Superior temporal gyrus (tissue), 1 donor: Measurements from ENCODE around the gene DOCK9.
"Not testable (repeated sequence)": the region's sequence is repeated elsewhere in the genome, so short reads cannot be mapped to it uniquely, and the experiment has no call there.

Source experiments
- DNase-seq: peaks from one replicate; pipeline ENCODE4 v3.0.0-alpha.2; 2016; ENCODE audit errors: extremely low spot score

DOCK9 gene

DNA sequence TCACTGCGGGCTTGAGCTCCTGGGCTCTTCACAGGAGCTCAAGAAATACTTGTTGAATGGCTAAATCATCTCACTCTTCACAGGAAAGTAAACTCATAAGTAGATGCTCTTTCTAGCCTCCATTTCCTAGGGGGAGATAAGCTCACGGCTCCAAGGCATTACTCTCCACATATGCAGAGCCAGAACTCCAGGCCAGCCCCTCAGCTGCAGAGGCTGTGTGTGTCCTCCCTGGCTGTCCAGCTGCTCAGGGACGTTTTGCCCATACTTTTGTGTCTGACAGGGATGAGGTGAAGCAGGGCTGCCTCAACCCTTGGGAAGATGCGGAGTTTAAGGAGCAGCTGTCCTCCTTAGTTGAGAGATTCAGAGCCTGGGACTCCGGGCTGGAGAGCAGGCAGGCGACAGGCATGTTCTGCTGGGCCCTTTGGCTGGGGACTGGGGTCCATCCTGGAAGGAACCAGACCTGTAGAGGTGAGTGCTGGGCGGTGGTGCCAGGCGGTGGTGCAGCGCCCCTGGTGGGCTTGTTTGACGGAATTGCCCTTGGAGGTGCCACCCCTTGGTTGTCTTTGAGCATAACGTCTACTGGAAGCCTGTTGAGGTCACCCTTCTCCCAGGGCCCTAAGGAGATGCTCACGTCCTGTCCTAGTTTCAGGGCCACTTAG is 204.9 kb downstream of the DOCK9 start:
- no peak for DNase-seq

DNA sequence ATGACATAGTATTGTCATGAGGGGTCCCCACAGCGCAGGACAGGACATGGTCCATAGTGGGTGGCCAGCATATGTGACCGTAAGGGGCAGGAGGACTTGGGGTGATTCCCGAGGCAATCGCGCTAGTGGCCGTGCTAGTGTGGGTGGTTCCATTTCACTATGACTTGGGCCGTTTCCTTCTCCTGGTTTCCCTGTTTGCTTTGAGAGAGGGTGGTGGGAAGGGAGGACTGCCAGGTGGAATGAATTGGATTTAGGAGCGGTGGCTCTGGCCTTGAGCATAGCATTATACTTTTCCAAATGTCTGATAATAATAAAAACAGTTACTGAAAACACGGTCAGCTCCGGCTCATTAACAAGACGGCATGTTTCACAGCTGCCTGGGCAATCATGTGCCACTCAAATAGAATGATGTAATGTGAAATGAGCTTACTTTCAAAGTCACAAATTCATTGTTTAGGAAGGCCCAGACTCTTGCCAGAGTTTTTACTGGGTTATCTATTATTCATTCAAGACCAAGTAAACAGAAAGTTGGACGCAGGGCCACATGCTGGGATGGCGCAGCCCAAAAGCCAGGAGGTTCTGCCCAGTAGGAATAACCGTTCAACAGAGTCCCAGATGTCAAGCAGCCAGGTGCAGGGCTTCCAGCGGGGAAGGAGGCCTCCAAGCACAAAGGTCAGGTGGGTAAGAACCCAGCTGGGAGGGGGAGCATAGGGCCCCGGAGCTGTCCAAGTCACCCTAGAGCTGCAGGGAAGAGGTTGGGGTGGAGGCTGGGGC is 205.8 kb downstream of the DOCK9 start:
- DNase-seq, result no peak

DNA sequence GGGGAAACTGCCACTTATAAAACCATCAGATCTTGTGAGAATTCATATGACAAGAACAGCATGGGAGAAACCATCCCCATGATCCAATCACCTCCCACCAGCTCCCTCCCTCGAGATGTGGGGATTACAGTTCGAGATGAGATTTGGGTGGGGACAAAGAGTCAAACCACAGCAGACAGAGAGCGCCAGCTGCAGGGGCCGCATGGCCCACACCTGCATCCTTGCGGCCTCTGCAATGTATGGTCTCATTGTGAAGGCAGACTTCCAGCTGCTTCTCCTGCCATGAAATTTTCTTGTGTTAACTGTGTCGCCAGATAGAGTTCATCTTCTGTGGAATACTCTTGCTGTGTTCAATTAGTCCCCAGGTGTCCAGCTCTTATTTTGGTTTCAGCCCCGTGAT is 208.1 kb downstream of the DOCK9 start:
- DNase-seq, result no peak

DNA sequence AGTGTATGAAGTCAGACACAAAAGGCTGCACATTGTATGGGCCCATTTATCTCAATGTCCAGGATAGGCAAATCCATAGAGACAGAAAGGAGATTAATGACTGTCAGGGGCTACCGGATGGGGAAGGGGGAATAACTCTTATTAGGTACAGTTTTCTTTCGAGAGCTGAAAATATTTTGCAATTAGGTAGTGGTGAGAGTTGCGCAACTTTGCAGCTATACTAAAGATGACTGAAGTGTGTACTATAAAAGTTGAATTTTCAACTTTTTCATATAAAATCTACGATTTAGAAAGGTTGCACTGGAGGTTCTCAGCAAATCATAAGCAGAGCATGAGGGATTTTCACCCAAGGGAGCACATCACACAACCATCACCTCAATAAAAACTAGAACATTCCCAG is 209.3 kb downstream of the DOCK9 start:
- DNase-seq, result no peak

DNA sequence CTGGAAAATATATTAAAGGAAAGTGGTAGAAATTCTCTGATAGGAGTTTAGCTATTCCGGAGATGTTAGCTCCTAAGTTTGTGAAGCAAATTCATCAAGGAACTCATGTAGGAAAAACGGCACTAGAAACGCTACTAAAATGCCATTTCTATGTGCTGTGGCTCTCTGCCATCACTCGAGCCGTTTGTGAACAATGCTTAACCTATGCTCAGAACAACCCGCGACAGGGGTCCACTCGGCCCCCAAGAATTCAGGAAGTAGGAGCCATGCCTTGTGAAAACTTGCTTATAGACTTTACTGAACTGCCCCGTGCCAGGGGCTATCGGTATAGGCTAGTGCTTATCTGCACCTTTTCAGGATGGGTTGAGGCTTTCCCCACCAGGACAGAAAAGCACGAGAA is 211.2 kb downstream of the DOCK9 start:
- DNase-seq, result no peak

DNA sequence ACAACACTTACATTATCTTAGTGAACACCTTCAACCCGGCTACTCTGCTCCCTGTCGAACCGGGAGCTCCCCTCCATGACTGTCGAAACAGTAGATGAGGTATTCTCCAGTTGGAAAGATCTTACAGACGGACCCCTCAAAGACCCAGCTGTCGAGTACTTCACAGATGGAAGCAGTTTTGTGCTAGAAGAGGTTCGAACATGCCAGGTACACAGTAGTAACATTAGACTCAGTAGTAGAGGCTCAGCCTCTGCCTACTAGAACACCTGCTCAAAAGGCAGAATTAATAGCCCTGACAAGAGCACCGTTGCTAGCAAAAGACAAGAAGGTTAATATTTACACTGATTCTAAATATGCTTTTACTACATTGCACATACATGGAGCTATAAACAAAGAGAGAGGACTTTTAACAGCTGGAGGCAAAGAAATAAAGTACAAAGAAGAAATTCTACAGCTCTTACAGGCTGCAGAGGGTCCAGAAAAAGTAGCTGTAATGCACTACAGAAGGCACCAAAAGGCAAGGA is 211.8 kb downstream of the DOCK9 start:
- no peak for DNase-seq

DNA sequence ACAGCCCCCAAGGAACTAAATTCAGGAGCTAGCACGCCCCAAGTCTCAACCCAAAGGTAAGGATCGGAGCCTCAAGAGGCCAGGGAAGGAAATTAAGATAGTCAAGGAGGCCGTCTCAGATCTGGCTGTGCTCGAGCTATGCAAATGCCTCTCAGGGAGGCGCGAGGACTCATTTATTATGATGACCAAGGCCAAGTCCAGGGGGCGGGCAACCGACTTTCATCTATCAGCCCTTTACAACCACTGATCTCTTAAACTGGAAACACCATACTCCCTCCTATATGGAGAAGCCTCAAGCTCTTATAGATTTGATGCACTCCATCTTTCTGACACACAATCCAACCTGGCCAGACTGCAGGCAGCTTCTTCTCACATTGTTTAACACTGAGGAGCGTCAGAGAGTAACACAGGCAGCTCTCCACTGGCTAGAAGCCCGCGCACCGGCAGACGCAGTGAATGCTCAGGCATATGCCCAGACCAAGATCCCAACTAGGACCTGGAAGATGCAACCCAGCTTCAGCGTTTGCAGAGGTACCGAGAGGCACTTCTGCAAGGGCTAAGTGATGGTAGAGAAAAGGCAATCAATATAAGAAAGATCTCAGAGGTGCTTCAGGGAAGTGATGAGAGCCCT is 215.8 kb downstream of the DOCK9 start:
- no peak for DNase-seq

DNA sequence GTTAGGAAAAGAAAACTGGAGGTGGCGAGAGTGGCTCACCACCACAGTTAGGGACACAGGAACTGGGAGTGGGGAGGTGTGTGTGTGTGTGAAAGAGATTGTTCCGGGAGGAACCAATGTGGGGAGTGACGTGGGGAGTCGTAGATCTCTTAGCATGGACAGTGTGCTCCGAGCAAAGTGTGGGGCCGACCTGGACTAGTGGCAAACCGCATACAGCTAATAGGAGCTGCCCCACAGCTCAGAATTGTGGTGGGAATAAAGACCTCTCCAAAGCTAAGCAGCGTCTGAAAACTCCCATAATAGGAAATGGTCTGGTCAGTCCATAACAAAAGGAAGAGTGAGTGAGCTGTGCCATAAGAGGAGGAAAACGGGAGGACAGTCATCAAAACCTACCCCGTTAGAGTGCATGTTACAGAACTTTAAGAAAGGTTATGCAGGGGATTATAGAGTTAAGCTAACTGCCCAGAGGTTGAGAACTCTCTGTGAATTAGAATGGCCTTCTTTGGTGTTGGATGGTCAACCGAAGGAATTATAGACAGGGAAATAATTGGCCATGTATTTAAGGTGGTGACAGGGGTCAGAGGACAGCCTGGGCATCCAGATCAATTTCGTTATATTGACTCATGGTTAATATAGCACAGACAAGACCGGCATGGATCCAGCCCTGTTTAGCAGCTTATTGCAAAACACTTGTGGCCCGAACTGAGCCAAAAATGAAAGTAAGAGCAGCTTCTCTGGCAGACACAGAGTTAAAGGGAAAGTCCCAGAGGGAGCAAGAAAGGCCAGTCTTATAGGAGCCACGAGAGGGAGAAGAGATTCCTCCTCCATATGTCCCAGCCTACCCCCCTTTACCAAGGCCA is 216.5 kb downstream of the DOCK9 start:
- DNase-seq, result no peak

DNA sequence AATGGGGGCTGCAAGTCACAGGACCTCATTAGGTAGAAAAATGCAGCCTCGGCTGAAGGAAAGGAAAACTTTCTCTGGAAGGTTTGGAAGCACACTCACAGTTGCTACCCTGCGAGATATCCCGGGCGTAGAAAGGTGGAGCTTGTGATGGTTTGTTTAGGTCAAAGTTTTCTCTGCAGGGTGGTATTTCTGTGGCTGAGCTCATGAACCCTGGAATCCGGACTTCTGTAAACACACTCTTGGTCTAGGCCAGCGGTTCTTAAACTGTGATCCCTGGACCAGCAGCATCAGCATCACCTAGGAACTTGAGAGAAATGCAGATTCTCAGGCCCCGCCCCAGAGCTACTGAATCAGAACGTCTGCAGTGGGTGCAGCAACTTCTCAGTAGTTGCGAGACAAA is 222.1 kb downstream of the DOCK9 start:
- DNase-seq, result no peak

DNA sequence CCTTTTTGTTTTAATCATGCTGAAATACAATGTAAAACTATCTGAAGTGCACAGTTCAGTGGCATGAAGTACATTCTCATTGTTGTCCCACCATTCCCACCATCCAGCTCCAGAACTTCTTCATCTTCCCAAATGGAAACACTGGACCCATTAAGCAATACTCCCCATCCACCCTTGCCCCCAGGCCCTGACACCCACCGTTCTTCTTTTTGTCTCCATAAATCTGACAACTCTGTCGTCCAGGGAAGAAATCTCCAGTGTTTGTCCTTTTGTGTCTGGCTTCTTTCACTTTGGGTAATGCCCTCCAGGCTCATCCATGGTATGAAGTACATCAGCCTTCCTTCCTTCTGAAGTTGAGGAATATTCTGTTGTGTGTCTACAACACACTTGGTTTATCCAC is 222.7 kb downstream of the DOCK9 start:
- DNase-seq, result no peak

DNA sequence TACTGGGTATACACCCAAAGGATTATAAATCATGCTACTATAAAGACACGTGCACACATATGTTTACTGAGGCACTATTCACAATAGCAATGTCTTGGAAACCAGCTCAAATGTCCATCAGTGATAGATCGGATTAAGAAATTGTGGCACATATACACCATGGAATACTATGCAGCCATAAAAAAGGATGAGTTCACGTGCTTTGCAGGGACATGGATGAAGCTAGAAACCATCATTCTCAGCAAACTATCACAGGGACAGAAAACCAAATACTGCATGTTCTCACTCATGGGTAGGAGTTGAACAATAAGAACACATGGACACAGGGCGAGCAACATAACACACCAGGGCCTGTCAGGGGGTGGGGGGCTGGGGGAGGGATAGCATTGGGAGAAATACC is 223.4 kb downstream of the DOCK9 start:
- DNase-seq, result not testable (repeated sequence)

DNA sequence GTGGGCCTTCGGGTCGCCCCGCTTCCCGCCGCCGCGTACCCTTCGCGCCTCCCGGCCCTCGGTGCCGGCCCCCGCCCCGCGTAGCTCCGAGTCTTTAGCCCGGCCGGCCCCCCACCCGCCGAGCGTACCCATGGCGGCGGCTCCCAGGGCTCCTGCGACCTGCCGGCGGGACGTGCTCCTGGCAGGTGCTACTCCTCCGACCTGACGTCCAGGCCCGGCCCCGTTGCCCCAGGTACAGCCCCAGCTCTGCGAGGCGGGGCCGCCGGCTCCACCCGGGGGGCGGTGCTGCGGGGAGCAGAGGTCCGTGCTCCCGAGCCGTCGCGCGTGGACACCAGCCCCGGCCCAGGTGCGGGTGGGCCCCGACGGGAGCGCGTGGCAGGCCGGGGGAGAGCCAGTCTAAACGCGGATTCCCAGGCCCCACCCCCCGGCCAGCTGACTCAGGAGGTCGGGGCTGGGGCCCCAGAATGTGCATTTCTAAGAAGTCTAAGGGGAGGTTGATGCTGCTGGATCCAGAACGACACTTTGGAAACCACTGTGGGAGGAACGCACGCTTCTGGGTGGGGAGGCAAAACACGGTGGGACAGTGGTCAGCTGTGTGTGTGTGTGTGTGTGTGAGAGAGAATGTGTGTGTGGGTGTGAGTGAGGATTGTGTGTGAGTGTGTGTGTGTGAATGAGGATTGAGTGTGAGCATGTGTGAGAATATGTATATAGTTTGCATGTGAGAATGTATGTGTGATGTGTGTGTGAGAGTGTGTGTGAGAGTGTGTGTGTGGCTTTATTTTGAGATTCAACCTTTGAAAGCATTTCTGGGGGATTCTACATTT is 225.2 kb downstream of the DOCK9 start, which contains the start of gene SLC15A1:
Gene SLC15A1 (minus strand): TSS at position 206 of the 824 bp plus-strand sequence. CDS start 74 bp downstream, at position 132.
- DNase-seq, result no peak

DNA sequence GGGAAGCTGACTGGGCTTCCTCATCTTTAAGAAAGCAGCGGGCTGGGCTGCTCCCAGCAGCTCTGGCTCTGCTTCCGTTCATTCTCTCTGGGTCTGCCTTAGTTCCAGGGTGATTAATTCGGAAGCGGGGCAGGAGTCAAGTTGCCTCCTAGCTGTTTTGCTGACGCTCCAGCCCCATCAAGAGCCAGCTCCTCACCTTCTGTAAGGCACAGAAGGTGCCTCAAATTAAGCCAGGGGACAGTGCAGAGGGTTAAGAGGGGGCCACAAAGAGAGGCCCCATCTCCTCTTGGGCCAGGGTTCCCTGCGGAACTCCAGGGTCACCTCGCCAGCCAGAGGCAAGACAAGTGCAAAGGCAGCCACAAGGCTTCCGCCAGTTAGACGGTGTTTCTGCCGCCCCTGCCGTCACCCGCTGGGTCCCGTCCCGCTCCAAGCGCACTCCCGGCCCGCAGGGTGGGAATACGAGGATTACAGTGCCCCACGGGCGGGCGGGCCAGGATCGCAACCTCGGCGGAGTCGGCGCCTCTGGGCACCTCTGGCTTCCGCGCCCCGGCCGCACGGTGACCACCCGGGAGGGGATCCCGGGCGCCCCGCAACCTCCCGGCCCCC is 225.9 kb downstream of the DOCK9 start:
- DNase-seq, result no peak

DNA sequence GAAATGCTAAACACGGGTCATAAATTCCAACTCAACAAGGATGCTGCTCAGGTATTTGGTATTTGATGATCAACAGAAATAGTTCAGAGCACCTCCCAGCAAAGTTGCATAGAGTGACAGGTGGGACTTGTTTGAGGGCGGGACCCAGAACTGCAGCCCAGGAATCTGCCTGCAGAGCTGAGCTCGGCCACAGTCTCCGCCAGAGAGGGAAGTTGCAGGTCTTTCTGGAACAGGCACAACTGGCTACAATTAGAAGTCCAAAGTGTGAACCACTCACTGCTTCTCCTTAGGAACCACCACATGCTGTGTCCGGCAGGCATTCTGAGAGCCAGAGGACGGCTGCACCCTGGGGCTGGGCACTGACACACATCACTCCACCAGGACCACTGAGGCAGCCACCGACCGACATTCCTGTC is 226.5 kb downstream of the DOCK9 start:
- DNase-seq, result no peak

DNA sequence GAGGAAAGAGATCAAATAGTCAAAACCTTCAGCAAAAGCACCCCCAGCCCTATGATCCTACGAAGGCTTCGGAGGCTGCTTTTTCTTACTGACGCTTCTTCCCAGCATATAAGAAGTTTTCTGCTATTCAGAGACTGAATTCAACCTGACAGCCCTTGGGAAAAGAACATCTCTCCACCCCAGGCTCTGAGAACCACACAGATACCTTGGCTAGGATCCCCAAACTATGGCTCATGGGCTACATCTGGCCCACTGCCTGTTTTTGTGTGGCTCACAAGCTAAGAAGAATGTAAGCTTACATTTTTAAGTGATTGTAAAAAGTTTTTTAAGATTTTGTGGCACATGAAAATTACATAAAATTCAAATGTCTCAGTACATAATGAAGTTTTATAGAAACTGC is 228.4 kb downstream of the DOCK9 start:
- no peak for DNase-seq

DNA sequence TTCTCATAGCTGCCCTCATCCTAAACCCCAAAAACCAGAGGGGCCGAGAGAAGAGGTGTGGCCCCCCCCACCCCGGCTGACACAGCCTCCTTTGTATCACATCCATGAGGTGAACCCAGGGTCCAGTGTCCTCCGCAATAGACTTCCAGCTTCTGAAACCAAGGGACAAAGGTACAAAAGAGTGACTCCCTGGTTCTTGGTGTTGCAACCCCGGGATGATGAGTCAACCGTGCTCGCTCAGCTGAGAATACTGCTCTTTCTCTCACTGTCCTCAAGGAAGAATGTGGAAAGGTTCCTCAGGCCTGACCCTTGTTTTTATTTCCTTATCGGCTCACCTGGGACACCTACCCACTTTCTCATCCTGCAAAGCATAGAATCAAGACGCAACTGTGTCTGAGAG is 230.9 kb downstream of the DOCK9 start:
- DNase-seq, result no peak
